Colon (tissue), 2 donors: ENCODE measurements around the gene PYGO2.
"Not testable (repeated sequence)": the region's sequence is repeated elsewhere in the genome, so short reads cannot be mapped to it uniquely, and the experiment has no call there.

ENCODE experiments used
- FAIRE-seq: peaks from 2 replicates; lab custom pipeline; 2012; peaks lifted over from hg19 to GRCh38; lab: Jason Lieb, UNC
- donor health status: control.
- donor health status: control.

The PYGO2 gene

DNA sequence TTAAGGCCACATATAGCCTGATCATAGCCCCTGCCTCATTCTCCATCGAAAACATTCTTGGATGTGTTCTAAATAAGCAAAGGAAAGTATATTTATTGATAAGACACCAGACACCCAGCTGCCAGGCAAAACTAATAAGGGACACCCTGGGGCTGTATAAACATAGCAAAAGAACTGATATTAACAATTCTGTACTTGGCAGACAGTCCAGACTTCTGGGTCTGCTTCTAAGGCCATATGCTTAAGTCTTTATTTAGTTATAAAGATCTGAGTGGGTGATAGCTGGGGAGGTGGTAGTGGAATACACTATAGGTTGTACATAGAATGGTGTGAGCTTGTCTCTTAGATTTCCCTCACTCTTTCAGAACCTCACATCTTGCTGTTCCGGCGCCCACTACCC lies 16.8 kb upstream of the PYGO2 start:
- FAIRE-seq = no peak

GRCh38 chr1:154977762-154978161 lies 16.2 kb upstream of the PYGO2 start:
- not testable (repeated sequence) for FAIRE-seq

DNA sequence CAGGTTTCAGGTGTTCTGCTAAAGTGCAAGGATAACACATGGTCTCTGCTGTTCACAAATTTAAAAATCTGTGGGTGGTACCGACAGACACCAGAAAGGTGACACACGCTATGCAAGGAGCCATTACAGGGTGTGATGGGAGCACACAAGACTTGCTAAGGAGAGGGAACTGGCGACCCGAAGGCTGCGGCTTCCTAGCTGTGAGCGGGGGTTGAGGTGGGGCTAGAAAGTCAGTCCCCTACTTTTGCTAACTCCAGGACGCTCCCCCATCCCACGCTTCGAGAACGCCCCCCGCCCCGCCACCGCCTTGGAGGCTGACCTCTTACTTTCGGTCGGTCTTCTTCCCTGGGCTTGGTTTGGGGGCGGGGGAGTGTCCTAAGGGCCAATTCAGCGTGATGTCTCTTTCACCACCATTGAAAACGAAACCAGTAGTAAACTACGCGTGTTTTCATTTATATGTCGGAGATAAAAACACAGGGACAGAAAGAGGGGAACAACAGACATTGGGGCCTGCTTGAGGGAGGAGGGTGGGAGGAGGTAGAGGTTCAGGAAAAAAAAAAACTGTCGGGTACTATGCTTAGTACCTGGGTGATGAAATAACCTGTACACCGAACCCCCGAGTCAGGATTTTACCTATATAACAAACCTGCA lies 14.0 kb upstream of the PYGO2 start:
- no peak for FAIRE-seq

DNA sequence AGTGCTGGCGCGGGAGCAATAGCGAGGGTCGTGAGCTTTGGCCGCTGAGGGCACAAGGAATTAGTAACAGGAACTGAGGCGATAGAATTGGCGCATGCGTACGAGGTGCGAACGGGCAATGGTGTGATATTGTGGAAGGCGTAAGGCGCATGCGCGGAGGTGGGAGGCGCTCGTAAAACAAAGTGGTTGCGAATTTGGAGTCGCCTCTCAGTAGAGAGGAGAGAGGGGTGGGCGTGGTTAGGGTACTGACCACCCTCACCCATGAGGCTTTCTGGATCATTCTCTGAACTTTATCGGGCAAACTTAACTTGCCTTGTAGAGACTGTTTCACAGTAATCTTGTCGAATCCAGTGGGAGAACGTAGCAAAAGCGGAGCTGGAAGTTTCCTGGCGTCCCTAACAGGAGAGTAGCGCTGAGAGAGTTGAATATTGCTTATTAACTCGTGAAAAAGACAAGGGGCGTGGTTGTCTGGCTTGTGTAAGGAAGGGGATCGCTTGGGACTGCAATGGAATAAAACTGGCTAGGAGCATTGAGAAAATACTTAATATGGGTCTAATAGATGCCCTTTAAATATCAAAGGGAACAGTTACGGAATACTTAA lies 13.3 kb upstream of the PYGO2 start:
- FAIRE-seq = no peak

GRCh38 chr1:154974102-154974807 lies 12.7 kb upstream of the PYGO2 start, which contains the start of gene CKS1B:
TSS of gene CKS1B (plus strand) at chr1:154974681. CDS start at chr1:154974746, 65 bp downstream.
- FAIRE-seq = peak; percentile 79

DNA sequence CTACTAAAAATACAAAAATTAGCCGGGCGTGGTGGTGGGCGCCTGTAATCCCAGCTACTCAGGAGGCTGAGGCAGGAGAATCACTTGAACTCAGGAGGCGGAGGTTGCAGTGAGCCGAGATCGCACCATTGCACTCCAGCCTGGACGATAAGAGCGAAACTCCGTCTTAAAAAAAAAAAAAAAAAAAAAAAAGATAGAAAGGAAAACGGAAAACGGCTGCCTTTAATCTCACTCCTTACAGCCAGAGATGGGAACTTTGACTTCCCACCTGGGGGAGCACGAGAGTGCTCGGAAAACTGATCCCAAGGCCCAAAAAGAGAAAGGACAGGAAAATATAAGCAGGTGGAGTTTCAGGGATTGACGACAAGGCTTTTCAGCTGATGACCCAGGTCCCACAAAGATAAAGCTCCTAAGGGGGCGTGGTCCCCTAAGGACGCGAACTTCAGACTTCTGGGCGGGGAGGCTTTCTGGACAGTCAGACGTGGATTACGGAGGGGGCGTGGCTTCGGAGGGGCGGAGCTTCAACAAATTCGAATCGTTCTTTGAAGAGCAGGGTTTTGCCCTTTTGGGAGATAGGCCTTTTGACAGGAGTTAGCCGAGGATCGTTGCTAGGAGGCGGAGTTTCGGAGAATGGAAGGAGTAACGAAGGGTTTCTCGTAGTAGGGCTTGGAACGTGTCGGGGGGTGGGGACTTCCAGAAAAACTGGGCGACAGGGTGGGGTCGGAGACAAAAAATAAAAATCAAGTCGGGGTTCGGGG lies 11.9 kb upstream of the PYGO2 start:
- no peak for FAIRE-seq

DNA sequence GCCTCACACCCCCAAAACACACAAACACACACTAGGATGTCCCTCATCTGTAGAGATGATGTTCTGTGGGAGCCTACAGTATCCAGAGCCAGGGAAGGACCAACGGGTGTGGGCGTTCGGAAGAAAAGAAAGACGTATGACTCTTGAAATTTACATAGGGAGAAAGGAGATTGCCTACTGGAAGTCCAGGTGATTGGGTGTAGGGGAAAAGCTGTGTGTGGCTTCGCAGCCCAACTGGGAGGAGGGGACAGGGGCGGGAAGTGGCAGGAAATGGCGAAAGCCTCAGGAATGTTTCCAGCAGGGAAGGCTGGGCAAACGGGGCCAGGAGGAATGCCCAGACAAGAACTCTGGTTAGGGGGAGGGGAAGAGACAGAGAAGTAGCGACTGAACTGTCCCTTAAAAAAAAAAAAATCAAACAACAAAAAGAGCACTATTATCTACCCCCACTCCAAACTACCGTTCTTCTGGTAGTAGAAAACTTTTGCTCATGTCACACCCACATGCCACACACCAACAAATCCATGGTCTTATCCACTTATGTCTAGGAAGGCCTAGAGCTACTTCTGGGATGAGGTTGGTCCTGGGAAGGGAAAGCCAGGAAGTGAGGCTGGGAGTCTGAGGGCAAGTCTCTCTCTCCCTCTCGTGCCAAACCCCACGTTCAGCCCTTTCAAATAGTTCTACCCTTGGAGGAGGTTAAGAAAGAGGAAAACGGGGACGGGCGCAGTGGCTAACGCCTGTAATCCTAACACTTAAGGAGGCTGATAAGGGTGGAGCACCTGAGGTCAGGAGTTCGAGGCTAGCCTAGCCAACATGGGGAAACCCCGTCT lies 11.1 kb upstream of the PYGO2 start:
- FAIRE-seq = no peak

GRCh38 chr1:154972213-154972516 lies 10.6 kb upstream of the PYGO2 start:
- no peak for FAIRE-seq

- no peak for FAIRE-seq
Observed at GRCh38 chr1:154971341-154971998, 9.9 kb upstream of the PYGO2 start.

- no peak for FAIRE-seq
Observed at GRCh38 chr1:154970631-154971340, 9.2 kb upstream of the PYGO2 start, which contains the start of gene SHC1. TSS of gene SHC1 (minus strand) at chr1:154970747. CDS start at chr1:154970526, 221 bp downstream.

GRCh38 chr1:154969860-154970452 lies 8.4 kb upstream of the PYGO2 start:
- no peak for FAIRE-seq

- FAIRE-seq = no peak
Observed at GRCh38 chr1:154969246-154969645, 7.7 kb upstream of the PYGO2 start.

- no peak for FAIRE-seq
Observed at GRCh38 chr1:154968731-154969130, 7.1 kb upstream of the PYGO2 start.

GRCh38 chr1:154967331-154967950 lies 5.9 kb upstream of the PYGO2 start:
- no peak for FAIRE-seq

DNA sequence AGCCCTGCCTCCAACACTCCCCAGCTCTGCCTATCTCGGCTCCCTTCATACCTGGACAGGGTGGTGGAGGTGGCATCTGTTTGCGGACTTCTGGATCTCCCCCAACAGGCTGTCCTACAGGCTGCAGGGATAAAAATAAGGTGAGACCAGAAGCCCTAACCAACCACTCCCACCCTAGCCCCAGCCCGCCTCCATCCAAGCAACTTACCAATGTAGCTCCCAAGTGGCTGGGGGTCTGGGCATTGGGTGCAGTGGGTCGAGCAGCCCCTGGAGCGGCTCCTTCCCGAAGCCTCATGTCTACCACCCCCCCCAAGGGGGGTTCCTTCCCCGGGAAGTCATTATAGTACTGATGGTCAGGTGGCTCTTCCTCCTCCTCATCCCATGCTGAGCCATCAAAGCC lies 4.5 kb upstream of the PYGO2 start:
- FAIRE-seq = no peak

- FAIRE-seq = no peak
Observed at GRCh38 chr1:154964359-154964758, 2.8 kb upstream of the PYGO2 start.

- FAIRE-seq = no peak
Observed at GRCh38 chr1:154963643-154964042, 2.1 kb upstream of the PYGO2 start.

DNA sequence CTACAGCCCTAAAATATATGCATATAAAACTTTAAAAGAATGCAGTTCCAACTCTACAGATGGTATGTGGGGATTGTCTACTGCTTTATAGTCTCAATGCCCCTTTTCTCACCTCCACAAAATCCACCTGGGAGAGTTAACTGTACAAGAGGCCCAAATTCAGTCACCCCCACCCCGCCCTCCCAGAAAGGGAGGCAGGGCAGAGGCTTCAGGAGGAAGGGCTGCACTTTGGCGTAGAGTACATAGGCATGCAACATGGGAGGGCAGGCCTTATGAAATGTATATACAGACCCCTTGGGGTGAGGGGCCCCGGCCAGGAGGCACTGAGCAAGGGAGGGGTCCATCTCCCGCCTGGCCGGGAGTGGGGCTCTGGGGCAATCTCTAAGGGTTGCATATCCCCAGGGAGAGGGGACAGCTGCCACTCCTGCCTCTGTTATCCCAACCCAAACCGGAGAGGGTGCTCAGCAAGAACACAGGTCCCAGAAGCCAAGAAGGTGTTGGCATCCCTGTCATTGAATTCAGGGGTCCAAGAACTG lies 1.3 kb upstream of the PYGO2 start:
- no peak for FAIRE-seq

DNA sequence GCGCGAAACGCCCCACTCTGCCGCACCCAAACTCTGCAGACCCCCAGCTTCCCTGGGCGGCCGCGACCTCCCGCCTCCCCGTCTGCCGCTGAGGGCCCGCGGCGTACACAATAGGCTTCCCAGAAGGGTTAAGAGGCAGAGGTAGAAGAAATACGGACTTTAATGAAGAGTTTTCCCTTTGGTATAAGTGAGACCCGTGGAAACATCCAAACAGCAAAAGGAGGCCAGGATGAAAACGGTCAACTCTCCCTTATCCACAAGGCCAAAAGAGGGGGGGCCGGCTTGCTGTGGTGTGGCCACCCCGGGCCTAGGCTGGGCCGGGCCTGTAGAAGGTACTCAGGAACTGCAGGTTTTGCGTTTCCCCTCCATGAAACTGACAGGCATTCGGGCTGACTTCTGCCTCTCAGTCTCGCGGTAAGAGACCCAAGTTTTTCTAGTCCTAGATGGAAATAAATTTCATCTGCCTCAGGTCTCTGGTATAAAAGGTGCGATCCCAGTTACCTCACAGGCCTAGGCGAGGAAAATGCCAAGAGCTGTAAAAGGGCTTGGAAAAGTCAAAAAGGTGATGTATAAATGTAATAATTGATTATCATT lies 671 bp upstream of the PYGO2 start:
- FAIRE-seq = no peak
